Muscle layer of duodenum (tissue), 2 donors: ENCODE results near the gene PHACTR3.

ENCODE experiments used
- H3K27ac ChIP-seq: one replicate; pipeline ENCODE4 v1.7.0; 2013; ENCODE audit warnings: mild to moderate bottlenecking, low read length
- H3K27me3 ChIP-seq: one replicate; pipeline ENCODE4 v1.7.0; 2013; ENCODE audit warnings: low read depth, mild to moderate bottlenecking, control low read depth, low read length
- H3K36me3 ChIP-seq, 2 donors: one replicate each; pipeline ENCODE4 v1.7.0; 2013; ENCODE audit warnings: low read length in 2 of 2, control low read depth in 1 of 2, mild to moderate bottlenecking in 1 of 2; ENCODE audit not compliant: insufficient read depth in 2 of 2, control insufficient read depth in 1 of 2
- H3K4me1 ChIP-seq, 2 donors: one replicate each; pipeline ENCODE4 v1.7.0; 2013; ENCODE audit warnings: low read length in 2 of 2, mild to moderate bottlenecking in 2 of 2, control low read depth in 1 of 2, moderate library complexity in 1 of 2; ENCODE audit not compliant: insufficient read depth in 2 of 2, control insufficient read depth in 1 of 2
- H3K4me3 ChIP-seq, 2 donors: one replicate each; pipeline ENCODE4 v1.7.0; 2013; ENCODE audit warnings: low read length in 2 of 2, low read depth in 1 of 2, mild to moderate bottlenecking in 1 of 2
- H3K9me3 ChIP-seq, 2 donors: one replicate each; pipeline ENCODE4 v1.7.0; 2013; ENCODE audit warnings: low read length in 2 of 2, control low read depth in 1 of 2, mild to moderate bottlenecking in 1 of 2; ENCODE audit not compliant: control insufficient read depth in 1 of 2
- donor health status: healthy.

PHACTR3 gene

DNA sequence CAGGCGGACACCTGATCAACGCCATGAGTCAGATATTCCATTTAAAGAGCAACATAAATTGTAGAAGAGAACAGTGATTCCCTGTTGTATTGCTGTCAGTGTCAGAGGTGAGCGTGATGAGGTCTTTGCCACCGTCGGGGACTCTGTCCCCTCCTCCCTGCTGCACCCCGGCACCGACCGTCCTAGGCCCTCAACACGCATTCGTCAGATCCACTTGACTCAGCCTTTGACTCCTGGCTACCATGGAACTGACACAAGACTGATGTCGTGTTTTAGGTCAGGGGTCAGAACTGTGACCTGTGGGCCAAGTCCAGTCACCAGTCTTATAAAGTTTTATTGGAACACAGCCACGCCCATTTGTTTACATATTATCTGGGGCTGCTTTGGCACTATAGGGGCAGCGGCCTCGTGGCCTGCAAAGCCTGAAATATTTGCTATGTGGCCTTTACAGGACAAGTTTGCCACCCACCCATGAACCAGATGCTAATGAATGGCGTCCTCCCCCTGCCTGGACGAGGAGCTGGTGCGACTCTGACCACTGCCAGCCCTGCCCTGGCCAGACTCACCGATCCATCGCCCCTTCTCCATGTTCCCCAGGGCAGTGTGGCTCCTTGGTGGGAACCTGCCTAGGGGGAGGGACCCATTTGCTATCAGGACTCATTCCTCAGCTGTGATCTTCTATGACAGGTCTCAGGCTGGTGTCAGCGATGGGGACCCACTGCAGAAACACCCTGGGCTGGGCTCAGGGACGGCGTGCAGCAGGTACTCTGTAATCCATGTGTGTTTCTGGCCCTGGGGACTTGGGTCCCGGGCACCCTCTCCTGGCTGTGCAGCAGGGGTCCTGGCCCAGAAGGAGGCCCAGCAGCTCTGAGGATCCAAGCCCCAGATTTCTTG, 37.5 kb upstream of the PHACTR3 start:
- Histone ChIP-seq H3K27me3 (peaks cover 3% of the 10 kb centered on the region), H3K4me1 (peaks cover 0 to 2% of the 10 kb centered on the region in 2 donors)

DNA sequence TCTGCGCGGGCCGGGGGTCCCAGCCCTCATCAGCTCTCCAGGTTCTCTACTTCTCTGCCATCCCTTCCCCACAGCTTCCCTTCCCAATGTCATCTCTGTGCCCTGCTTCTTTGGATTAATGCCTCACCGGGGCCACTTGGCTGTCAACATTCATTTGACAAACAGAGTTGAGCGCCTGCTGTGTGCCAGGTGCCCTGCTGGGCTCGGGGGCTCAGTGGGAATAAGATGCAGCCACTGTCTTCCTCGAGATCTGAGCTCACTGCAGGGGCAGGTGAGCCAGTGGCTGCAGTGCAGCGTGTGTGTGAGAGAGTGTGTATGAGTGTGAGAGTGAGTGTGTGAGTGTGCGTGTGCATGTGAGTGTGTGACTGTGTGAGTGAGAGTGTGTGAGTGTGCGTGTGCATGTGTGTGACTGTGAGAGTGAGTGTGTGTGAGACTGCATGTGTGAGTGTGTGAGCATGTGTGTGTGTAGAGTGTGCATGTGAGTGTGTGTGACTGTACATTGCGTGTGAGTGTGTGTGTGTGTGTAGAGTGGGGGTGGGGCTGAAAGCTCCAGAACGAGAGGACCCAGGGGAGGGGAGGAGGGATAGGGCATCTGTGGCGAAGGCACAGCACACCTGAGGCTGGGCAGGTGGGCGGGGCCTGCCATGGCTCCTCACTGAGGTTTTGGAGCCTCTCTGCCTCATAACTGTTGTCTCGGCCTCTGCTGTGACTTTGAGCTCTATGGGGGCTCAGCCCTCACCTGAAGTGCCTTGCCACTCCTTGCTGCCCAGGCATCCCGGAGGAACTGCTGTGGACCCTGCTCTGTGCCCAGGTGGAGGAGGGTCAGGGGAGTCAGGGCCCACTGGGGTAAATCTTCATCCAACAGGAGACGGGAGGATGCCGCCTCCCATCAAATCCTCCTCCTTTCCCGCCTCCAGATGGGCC, 36.5 kb upstream of the PHACTR3 start:
- H3K4me3 ChIP-seq, result no peak overlapping the region
- H3K27ac ChIP-seq, result no peak overlapping the region
- no peaks in the 10 kb centered on the region for H3K36me3 ChIP-seq
- no peaks in the 10 kb centered on the region for H3K9me3 ChIP-seq
- peaks cover 3% of the 10 kb centered on the region for H3K27me3 ChIP-seq
- H3K4me1 ChIP-seq, result peaks cover 0 to 5% of the 10 kb centered on the region in 2 donors

More for the DNA sequence above, 37.5 kb upstream of the PHACTR3 start:
- no peaks in the 10 kb centered on the region for H3K9me3 ChIP-seq
- H3K27ac ChIP-seq, result no peak overlapping the region
- H3K4me3 ChIP-seq, result no peak overlapping the region
- H3K36me3 ChIP-seq, result no peaks in the 10 kb centered on the region

DNA sequence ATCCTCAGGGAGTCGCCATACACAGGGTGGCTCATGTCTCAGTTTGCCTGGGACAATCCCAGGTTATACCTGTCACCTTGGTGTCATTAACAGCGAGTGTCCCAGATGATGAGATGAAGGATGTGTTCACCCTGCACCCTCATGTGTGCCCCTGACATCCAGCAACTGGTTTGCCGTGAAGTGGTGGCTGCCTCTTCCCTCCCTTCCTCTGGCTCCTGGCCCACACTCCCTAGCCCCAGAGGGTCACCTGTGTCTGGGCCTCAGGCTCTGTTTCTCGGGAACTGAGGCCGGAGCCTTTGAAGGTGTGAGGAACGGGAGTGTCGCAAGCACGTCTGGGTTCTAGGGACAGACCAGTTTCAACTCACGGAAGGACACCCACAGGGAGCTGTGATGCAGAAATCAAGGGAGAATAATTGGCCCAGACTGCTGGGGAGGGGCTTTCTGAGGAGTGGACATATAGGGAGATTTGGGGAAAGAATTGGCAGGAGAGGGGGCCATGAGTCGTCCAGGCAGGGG, 35.8 kb upstream of the PHACTR3 start:
- H3K27me3 ChIP-seq, result peaks cover 3% of the 10 kb centered on the region
- H3K9me3 ChIP-seq, result no peaks in the 10 kb centered on the region
- no peak overlapping the region for H3K27ac ChIP-seq

DNA sequence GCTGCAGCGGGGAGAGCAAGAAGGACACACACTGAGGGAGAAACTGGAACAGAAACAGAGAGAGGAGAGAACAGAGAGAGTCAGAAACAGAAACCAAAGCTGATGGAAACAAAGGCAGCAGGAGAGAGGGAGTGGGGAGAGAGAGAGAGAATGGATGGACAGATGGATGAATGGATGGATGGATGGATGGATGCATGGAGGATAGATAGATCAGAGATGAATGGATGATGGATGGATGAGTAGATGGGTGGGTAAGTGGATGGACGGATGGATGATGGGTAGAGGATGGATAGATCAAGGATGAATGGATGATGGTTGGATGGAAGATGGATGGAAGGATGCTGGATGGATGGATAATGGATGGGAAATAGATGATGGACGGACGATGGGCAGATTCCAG, 35.0 kb upstream of the PHACTR3 start:
- Histone ChIP-seq H3K9me3 (no peaks in the 10 kb centered on the region), H3K27me3 (peaks cover 3% of the 10 kb centered on the region), H3K4me1 (peaks cover 0 to 5% of the 10 kb centered on the region in 2 donors), H3K4me3 (no peak overlapping the region), H3K27ac (no peak overlapping the region), H3K36me3 (no peaks in the 10 kb centered on the region)

More for the DNA sequence above, 35.8 kb upstream of the PHACTR3 start:
- H3K4me3 ChIP-seq, result no peak overlapping the region
- H3K36me3 ChIP-seq, result no peaks in the 10 kb centered on the region
- H3K4me1 ChIP-seq, result peaks cover 0 to 5% of the 10 kb centered on the region in 2 donors

DNA sequence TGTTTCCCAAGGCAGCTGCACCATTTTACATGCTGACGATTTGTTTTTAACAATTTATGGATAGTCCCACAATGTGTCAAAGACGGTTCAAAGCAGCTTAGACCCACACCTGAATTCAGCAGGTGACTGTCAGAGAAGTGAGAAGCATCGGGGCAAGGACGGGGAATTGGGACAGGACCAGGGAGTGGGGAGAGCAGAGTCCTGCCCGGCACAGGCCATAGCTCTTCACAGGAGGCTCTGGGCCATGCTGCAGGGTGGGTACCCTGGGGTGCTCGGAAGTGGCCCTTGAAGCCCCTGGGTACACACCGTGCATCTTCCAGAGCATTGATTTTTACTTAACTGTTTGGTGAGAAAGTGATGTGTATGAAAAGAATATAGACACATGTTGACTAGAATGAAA, 33.2 kb upstream of the PHACTR3 start:
- H3K36me3 ChIP-seq, result no peaks in the 10 kb centered on the region
- H3K4me3 ChIP-seq, result no peak overlapping the region
- H3K4me1 ChIP-seq, result peaks cover 0 to 5% of the 10 kb centered on the region in 2 donors
- H3K9me3 ChIP-seq, result no peaks in the 10 kb centered on the region
- H3K27ac ChIP-seq, result no peak overlapping the region
- H3K27me3 ChIP-seq, result peaks cover 3% of the 10 kb centered on the region

DNA sequence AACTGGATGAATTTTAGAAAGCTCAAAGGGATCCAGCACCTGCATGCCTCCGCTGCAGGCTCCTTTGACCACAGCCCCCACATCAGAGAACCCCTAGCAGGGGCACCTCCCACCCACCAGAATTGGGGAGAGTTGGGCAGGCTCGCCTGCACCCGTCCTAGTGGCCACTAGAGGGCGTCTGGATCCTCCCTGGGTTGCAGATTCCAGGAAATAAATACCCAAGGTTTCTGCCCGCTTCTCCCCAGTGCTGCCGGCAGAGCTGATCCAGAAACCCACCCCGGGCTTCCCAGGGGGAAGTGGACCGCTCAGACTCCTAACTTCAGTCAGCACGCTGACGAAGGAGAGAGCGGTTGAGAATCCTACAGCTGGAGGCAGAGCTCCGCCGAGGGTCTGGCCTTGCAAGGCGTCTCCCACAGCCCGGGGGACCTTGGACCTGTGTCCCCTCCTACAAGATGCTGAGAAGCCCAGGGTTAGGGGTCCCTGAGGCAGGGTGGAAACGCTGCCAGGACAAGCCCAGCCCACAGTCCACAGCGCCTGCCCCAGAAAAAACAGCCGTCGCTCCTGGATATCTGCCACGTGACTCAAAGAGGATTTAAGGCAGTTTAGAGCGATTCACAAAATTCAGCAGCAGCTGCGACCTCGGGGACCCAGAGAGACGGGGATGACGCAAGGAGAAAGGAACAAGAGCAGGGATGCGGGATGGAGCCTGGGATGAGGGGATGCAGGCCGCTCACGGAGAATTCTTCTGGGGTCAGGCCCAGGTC, 32.6 kb upstream of the PHACTR3 start:
- Histone ChIP-seq H3K27ac (no peak overlapping the region), H3K27me3 (peaks cover 8% of the 10 kb centered on the region), H3K4me1 (peaks cover 0 to 5% of the 10 kb centered on the region in 2 donors), H3K36me3 (no peaks in the 10 kb centered on the region), H3K4me3 (peak overlapping the region; percentile 52 to 55), H3K9me3 (no peaks in the 10 kb centered on the region)

DNA sequence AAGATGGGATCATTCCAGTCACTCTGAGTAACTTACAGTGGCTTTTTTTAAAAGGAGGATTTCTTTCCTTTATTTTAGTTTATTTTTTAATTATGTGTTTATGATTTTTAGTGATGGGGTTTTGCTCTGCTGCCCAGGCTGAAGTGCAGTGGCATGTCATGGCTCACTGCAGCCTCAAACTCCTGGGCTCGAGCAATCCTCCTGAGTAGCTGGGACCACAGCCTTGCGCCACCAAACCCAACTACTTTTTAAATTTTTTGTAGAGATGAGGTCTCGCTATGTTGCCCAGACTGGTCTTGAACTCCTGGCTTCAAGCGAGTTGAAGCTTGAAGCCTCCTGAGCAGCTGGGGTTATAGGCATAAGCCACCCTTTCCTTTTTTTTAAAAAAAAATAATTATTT, 31.8 kb upstream of the PHACTR3 start:
- H3K9me3 ChIP-seq, result no peaks in the 10 kb centered on the region
- H3K36me3 ChIP-seq, result no peaks in the 10 kb centered on the region
- H3K27ac ChIP-seq, result no peak overlapping the region
- peaks cover 0 to 5% of the 10 kb centered on the region in 2 donors for H3K4me1 ChIP-seq
- H3K4me3 ChIP-seq, result no peak overlapping the region
- H3K27me3 ChIP-seq, result peaks cover 9% of the 10 kb centered on the region

DNA sequence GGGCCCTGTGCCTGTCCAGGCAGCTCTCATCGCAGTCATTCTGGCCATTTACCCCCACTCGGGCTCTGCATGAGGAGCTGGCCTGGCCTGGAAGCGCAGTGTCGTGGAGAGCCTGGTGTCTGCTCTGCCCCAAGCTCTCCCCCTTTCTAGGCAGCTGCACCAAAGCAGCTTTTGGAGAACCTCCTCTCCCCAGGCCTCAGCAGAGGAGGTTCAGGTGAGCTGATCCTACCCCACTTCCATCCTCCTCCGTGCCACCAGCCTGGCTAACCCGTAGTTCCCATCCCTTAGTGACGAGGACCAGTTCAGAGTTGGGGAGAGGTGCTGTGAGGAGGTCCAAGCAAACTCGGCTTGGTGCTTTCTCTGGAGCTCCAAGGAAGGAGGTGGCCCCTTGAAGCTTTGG, 30.5 kb upstream of the PHACTR3 start:
- peaks cover 15% of the 10 kb centered on the region for H3K27me3 ChIP-seq
- H3K36me3 ChIP-seq, result no peaks in the 10 kb centered on the region
- no peak overlapping the region for H3K27ac ChIP-seq
- peaks cover 0 to 5% of the 10 kb centered on the region in 2 donors for H3K4me1 ChIP-seq
- H3K9me3 ChIP-seq, result no peaks in the 10 kb centered on the region
- H3K4me3 ChIP-seq, result no peak overlapping the region

DNA sequence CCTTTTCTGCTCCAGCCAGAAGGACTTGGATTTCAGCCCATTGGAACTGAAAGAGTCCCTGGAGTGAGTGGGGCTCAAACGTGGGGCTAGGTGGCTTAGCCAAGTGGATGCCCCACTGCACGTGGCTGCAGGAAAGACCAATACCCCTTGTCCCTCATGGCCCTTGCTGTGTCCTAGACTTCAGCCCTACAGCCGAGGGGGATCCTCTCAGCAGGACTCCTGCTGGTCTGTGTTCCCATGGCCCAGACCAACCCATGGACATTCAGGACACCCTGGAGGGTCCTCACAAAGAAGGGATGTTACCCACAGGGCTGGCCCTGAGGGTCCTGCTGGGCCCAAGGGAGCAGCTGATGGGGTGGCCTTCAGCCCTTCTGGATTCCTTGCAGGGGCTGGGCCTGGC, 30.0 kb upstream of the PHACTR3 start:
- Histone ChIP-seq H3K27me3 (peaks cover 15% of the 10 kb centered on the region), H3K4me1 (peaks cover 0 to 5% of the 10 kb centered on the region in 2 donors), H3K36me3 (no peaks in the 10 kb centered on the region), H3K27ac (no peak overlapping the region), H3K9me3 (no peaks in the 10 kb centered on the region), H3K4me3 (no peak overlapping the region)

DNA sequence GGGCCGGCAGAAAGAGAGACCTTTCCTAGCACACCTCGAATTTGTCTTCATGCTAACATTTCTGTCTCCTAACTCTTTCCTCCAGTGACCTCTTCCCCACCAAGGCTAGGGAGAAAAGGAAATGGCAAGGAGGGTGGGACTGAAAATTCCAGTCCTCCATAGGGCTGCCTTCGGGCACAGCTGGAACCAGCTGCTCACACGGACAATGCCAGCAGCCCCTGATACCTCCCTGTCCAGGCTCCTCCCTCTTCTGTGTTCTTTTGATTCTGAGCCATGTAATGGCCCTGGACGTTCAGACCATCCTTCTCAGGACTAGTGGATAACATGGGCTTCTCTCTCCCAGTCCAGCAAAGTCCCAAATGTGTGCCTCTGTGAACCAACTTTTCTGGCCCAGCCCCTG, 29.1 kb upstream of the PHACTR3 start:
- no peak overlapping the region for H3K4me3 ChIP-seq
- peaks cover 15% of the 10 kb centered on the region for H3K27me3 ChIP-seq
- no peak overlapping the region for H3K27ac ChIP-seq
- no peaks in the 10 kb centered on the region for H3K9me3 ChIP-seq
- peaks cover 0 to 5% of the 10 kb centered on the region in 2 donors for H3K4me1 ChIP-seq
- no peaks in the 10 kb centered on the region for H3K36me3 ChIP-seq
